H9 (cell line): Measurements from ENCODE around the gene TOMM22. TPM values are rescaled to one million over a fixed set of nuclear protein-coding genes. Genes with fewer than 3 reads are reported as not detected.

Experiments
- DNase-seq: peaks from one replicate; pipeline ENCODE4 v3.0.0-alpha.2; 2017
- H2AFZ ChIP-seq: one replicate; pipeline ENCODE4 v1.6.1; 2013; ENCODE audit warnings: mild to moderate bottlenecking, low read length, control low read depth, moderate library complexity
- H2AK5ac ChIP-seq: 2 replicates; pipeline ENCODE4 v1.6.1; 2013; ENCODE audit warnings: low read length, control low read depth, mixed read lengths; ENCODE audit not compliant: insufficient read length
- H2BK120ac ChIP-seq: one replicate; pipeline ENCODE4 v1.6.1; 2013; ENCODE audit warnings: low read depth, mild to moderate bottlenecking, low read length, control low read depth, inconsistent platforms; ENCODE audit not compliant: poor library complexity, severe bottlenecking
- H2BK12ac ChIP-seq: 2 replicates; pipeline ENCODE4 v1.6.1; 2013; ENCODE audit warnings: low read length, control low read depth, mixed read lengths, low read depth; ENCODE audit not compliant: insufficient read length
- H2BK15ac ChIP-seq: 2 replicates; pipeline ENCODE4 v1.6.1; 2013; ENCODE audit warnings: low read depth, low read length, control low read depth
- H2BK20ac ChIP-seq: one replicate; pipeline ENCODE4 v1.6.1; 2013; ENCODE audit warnings: low read depth, mild to moderate bottlenecking, low read length, control low read depth, inconsistent platforms; ENCODE audit not compliant: poor library complexity, severe bottlenecking
- H2BK5ac ChIP-seq: 2 replicates; pipeline ENCODE4 v1.6.1; 2013; ENCODE audit warnings: low read length, control low read depth, mixed read lengths; ENCODE audit not compliant: insufficient read length
- H3K14ac ChIP-seq: 2 replicates; pipeline ENCODE4 v1.6.1; 2013; ENCODE audit warnings: low read length, control low read depth; ENCODE audit not compliant: insufficient read depth
- H3K18ac ChIP-seq: 2 replicates; pipeline ENCODE4 v1.6.1; 2013; ENCODE audit warnings: low read depth, mild to moderate bottlenecking, mixed read lengths, low read length, control low read depth; ENCODE audit not compliant: insufficient read length
- H3K23ac ChIP-seq: 2 replicates; pipeline ENCODE4 v1.6.1; 2013; ENCODE audit warnings: low read length, control low read depth, mixed read lengths, low read depth; ENCODE audit not compliant: insufficient read length
- H3K23me2 ChIP-seq: 2 replicates; pipeline ENCODE4 v1.6.1; 2013; ENCODE audit warnings: low read depth, mild to moderate bottlenecking, mixed read lengths, low read length, control low read depth; ENCODE audit not compliant: insufficient read length, poor library complexity, severe bottlenecking
- H3K27ac ChIP-seq: 2 replicates; pipeline ENCODE4 v1.5.1; 2013; ENCODE audit warnings: low read length, control low read depth, mixed read lengths, low read depth; ENCODE audit not compliant: insufficient read length
- H3K27me3 ChIP-seq: 2 replicates; pipeline ENCODE4 v1.6.1; 2013; ENCODE audit warnings: low read length, control low read depth, inconsistent platforms; ENCODE audit not compliant: insufficient read depth
- H3K4ac ChIP-seq: 2 replicates; pipeline ENCODE4 v1.6.1; 2013; ENCODE audit warnings: low read depth, mild to moderate bottlenecking, control low read depth, inconsistent platforms, low read length, moderate library complexity
- H3K4me1 ChIP-seq: 2 replicates; pipeline ENCODE4 v1.6.1; 2013; ENCODE audit warnings: low read length, control low read depth, inconsistent platforms; ENCODE audit not compliant: insufficient read depth
- H3K4me2 ChIP-seq: 2 replicates; pipeline ENCODE4 v1.6.1; 2013; ENCODE audit warnings: low read length, control low read depth, mixed read lengths; ENCODE audit not compliant: insufficient read length, insufficient read depth
- H3K56ac ChIP-seq: 2 replicates; pipeline ENCODE4 v1.6.1; 2013; ENCODE audit warnings: low read depth, mild to moderate bottlenecking, mixed read lengths, low read length, control low read depth; ENCODE audit not compliant: insufficient read length
- H3K79me1 ChIP-seq: 2 replicates; pipeline ENCODE4 v1.6.1; 2013; ENCODE audit warnings: low read depth, mild to moderate bottlenecking, moderate library complexity, low read length, control low read depth, inconsistent platforms; ENCODE audit not compliant: insufficient read depth, poor library complexity, severe bottlenecking
- H3K79me2 ChIP-seq: 2 replicates; pipeline ENCODE4 v1.6.1; 2013; ENCODE audit warnings: low read length, control low read depth, inconsistent platforms; ENCODE audit not compliant: insufficient read depth
- H3K9ac ChIP-seq: 2 replicates; pipeline ENCODE4 v1.6.1; 2013; ENCODE audit warnings: low read length, control low read depth, mixed read lengths; ENCODE audit not compliant: insufficient read length; ENCODE audit errors: extremely low read depth
- H3K9me3 ChIP-seq: one replicate; pipeline ENCODE4 v1.6.1; 2013; ENCODE audit warnings: low read depth, low read length, inconsistent platforms; ENCODE audit not compliant: control insufficient read depth
- H3T11ph ChIP-seq: one replicate; pipeline ENCODE4 v1.6.1; 2013; ENCODE audit warnings: mild to moderate bottlenecking, low read length, control low read depth, inconsistent platforms
- H4K20me1 ChIP-seq: one replicate; pipeline ENCODE4 v1.6.1; 2013; ENCODE audit not compliant: control insufficient read depth, insufficient read length, insufficient read depth
- H4K5ac ChIP-seq: 2 replicates; pipeline ENCODE4 v1.6.1; 2013; ENCODE audit warnings: low read depth, mild to moderate bottlenecking, mixed read lengths, low read length, control low read depth; ENCODE audit not compliant: insufficient read length
- H4K8ac ChIP-seq: replicated peaks from 2 replicates; pipeline ENCODE4 v1.6.1; 2013; ENCODE audit warnings: low read length, control low read depth, mixed read lengths, low read depth; ENCODE audit not compliant: insufficient read length
- H4K91ac ChIP-seq: 2 replicates; pipeline ENCODE4 v1.6.1; 2013; ENCODE audit warnings: low read depth, mild to moderate bottlenecking, moderate library complexity, mixed read lengths, low read length, control low read depth; ENCODE audit not compliant: insufficient read length
- H3K27ac Mint-ChIP-seq, 3 experiments: 2 replicates in 2 of 3; 3 replicates in 1 of 3; pipeline ENCODE4 v1.8.0; 2020 to 2021; ENCODE audit warnings: mixed read lengths in 3 of 3, mild to moderate bottlenecking in 1 of 3, moderate library complexity in 1 of 3
- H3K27me3 Mint-ChIP-seq: 2 replicates; pipeline ENCODE4 v1.8.0; 2021; ENCODE audit warnings: low read depth, mild to moderate bottlenecking, moderate library complexity, mixed read lengths
- H3K36me3 Mint-ChIP-seq, 3 experiments: 2 replicates in 2 of 3; 3 replicates in 1 of 3; pipeline ENCODE4 v1.8.0; 2020 to 2021; ENCODE audit warnings: low read depth in 3 of 3, mixed read lengths in 3 of 3; ENCODE audit not compliant: insufficient read depth in 1 of 3
- H3K4me1 Mint-ChIP-seq, 2 experiments: 2 replicates each; pipeline ENCODE4 v1.8.0; 2020; ENCODE audit warnings: mixed read lengths in 2 of 2
- H3K4me3 Mint-ChIP-seq, 2 experiments: 2 replicates in 1 of 2; 3 replicates in 1 of 2; pipeline ENCODE4 v1.8.0; 2020 to 2021; ENCODE audit warnings: mild to moderate bottlenecking in 2 of 2, mixed read lengths in 2 of 2, moderate library complexity in 1 of 2
- H3K9me3 Mint-ChIP-seq, 2 experiments: 2 replicates in 1 of 2; 3 replicates in 1 of 2; pipeline ENCODE4 v1.8.0; 2020; ENCODE audit warnings: mild to moderate bottlenecking in 2 of 2, mixed read lengths in 2 of 2, moderate library complexity in 1 of 2
- CTCF ChIP-seq: fragments of 200-600 bp; sonication (generic); conservative IDR thresholded peaks from 3 replicates; pipeline ENCODE4 v1.8.0; 2021; ENCODE audit warnings: antibody characterized with exemption, mild to moderate bottlenecking
- WGBS: extraction: QIAGEN DNeasy Blood & Tissue Kit; methylation state at CpG from one replicate; pipeline ENCODE4 v1.1.7; 2013; ENCODE audit warnings: missing lambda C conversion rate, low lambda C conversion rate, mixed read lengths; ENCODE audit not compliant: insufficient read length; ENCODE audit errors: extremely low coverage; 5-methylcytosine and 5-hydroxymethylcytosine counted together
- total RNA-seq: library from RNA; stranded (reverse); gene quantifications from 2 replicates; pipeline ENCODE4 v1.2.1, GENCODE V29; 2021

The TOMM22 gene
- total RNA-seq, 1 experiment from 2014 or later, result 128 TPM

DNA sequence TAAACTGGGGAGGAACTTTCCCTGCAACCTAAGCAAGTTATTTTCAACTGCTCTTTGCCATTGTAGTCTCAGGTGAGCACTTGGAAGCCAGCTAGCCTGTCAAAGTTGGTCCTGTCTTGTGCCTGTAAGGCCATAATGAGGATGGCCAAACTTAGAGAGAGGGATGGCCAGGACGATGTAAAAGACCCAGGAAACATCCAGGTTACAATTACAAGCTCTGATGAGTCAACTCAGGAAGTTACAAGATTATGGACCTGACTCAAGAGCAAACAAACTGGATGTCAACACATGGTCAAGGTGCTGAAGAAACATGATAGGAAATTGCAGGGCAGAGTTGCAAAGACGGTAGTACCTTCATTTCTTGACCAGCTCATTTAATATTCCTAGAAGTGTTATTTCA lies 25.6 kb downstream of the TOMM22 start:
- H3K23me2 ChIP-seq, result peaks cover 11% of the 10 kb centered on the region
- H3K18ac ChIP-seq, result no peak overlapping the region
- no peak overlapping the region for H2AK5ac ChIP-seq
- no peak overlapping the region for H2BK15ac ChIP-seq
- no peaks in the 10 kb centered on the region for H3K9me3 ChIP-seq
- H2AFZ ChIP-seq, result no peak overlapping the region
- TF ChIP-seq CTCF, result no peak
- peaks cover 10% of the 10 kb centered on the region for H3K4me1 ChIP-seq
- no peak overlapping the region for H3K27ac ChIP-seq
- Mint-ChIP-seq H3K4me3 (peak overlapping the region; percentile 93 to 95), H3K9me3 (no peaks in the 10 kb centered on the region), H3K27ac (no peak overlapping the region; a peak in 1 of 7 replicates), H3K4me1 (peaks cover 44 to 50% of the 10 kb centered on the region in 2 experiments), H3K27me3 (no peaks in the 10 kb centered on the region), H3K36me3 (peaks cover 7 to 26% (median 25%) of the 10 kb centered on the region in 3 experiments; a peak in 5 of 7 replicates)
- H3K27me3 ChIP-seq, result no peaks in the 10 kb centered on the region
- H3K4ac ChIP-seq, result no peak overlapping the region
- no peak for DNase-seq
- H4K20me1 ChIP-seq, result no peaks in the 10 kb centered on the region
- H4K5ac ChIP-seq, result no peak overlapping the region
- no peak overlapping the region for H4K8ac ChIP-seq
- H3T11ph ChIP-seq, result no peak overlapping the region
- H3K4me2 ChIP-seq, result peak overlapping the region; percentile 94
- no peak overlapping the region for H3K56ac ChIP-seq
- H3K79me1 ChIP-seq, result peaks cover 7% of the 10 kb centered on the region
- H2BK120ac ChIP-seq, result no peak overlapping the region
- no peak overlapping the region for H2BK20ac ChIP-seq
- no peak overlapping the region for H3K23ac ChIP-seq
- H3K9ac ChIP-seq, result no peak overlapping the region
- no CpG with 5 or more reads among the region's 2 CpGs for WGBS
- H2BK5ac ChIP-seq, result no peak overlapping the region
- no peak overlapping the region for H4K91ac ChIP-seq
- H3K79me2 ChIP-seq, result peaks cover 36% of the 10 kb centered on the region; the same call in 1 of the 2 replicates
- H3K14ac ChIP-seq, result no peak overlapping the region
- H2BK12ac ChIP-seq, result no peak overlapping the region
